Trophoblast cell (in vitro differentiated cells and primary cell): Measurements from ENCODE around the gene PMS1.

Experiments
- DNase-seq, 2 donors: peaks; one replicate each; pipeline ENCODE4 v3.0.0-alpha.2; 2016
- H2AFZ ChIP-seq: 2 replicates; pipeline ENCODE4 v1.6.1; 2013; ENCODE audit warnings: low read length, moderate library complexity, mild to moderate bottlenecking; ENCODE audit not compliant: insufficient read depth, poor library complexity
- H2AK5ac ChIP-seq: 2 replicates; pipeline ENCODE4 v1.6.1; 2013; ENCODE audit warnings: mild to moderate bottlenecking, low read length
- H2BK120ac ChIP-seq: 2 replicates; pipeline ENCODE4 v1.6.1; 2013; ENCODE audit warnings: low read length, mild to moderate bottlenecking, moderate library complexity; ENCODE audit not compliant: insufficient read depth, poor library complexity
- H2BK12ac ChIP-seq: 2 replicates; pipeline ENCODE4 v1.6.1; 2013; ENCODE audit warnings: mild to moderate bottlenecking, low read length, moderate library complexity
- H2BK5ac ChIP-seq: 2 replicates; pipeline ENCODE4 v1.6.1; 2013; ENCODE audit warnings: low read length, low read depth, moderate library complexity, mild to moderate bottlenecking; ENCODE audit not compliant: poor library complexity
- H3K14ac ChIP-seq: 2 replicates; pipeline ENCODE4 v1.6.1; 2013; ENCODE audit warnings: mild to moderate bottlenecking, low read length
- H3K18ac ChIP-seq: 2 replicates; pipeline ENCODE4 v1.6.1; 2013; ENCODE audit warnings: mild to moderate bottlenecking, low read length
- H3K23ac ChIP-seq: 2 replicates; pipeline ENCODE4 v1.6.1; 2013; ENCODE audit warnings: low read length
- H3K27ac ChIP-seq: 2 replicates; pipeline ENCODE4 v1.5.1; 2013; ENCODE audit warnings: low read depth, mild to moderate bottlenecking, inconsistent platforms, low read length, moderate library complexity
- H3K27me3 ChIP-seq: 2 replicates; pipeline ENCODE4 v1.6.1; 2013; ENCODE audit warnings: inconsistent platforms, mild to moderate bottlenecking, low read length, moderate library complexity; ENCODE audit not compliant: insufficient read depth
- H3K36me3 ChIP-seq, 2 experiments: 1 replicate in 1 of 2; 2 replicates in 1 of 2; pipeline ENCODE4 v1.6.1; 2013; ENCODE audit warnings: low read length in 2 of 2, mild to moderate bottlenecking in 2 of 2, moderate library complexity in 1 of 2; ENCODE audit not compliant: insufficient read depth in 2 of 2, control insufficient read depth in 1 of 2
- H3K4ac ChIP-seq: 2 replicates; pipeline ENCODE4 v1.6.1; 2013; ENCODE audit warnings: low read depth, mild to moderate bottlenecking, low read length, moderate library complexity
- H3K4me1 ChIP-seq, 2 experiments: 1 replicate in 1 of 2; 2 replicates in 1 of 2; pipeline ENCODE4 v1.6.1; 2013; ENCODE audit warnings: low read length in 2 of 2, mild to moderate bottlenecking in 2 of 2, moderate library complexity in 1 of 2; ENCODE audit not compliant: insufficient read depth in 2 of 2, control insufficient read depth in 1 of 2
- H3K4me2 ChIP-seq: 2 replicates; pipeline ENCODE4 v1.6.1; 2013; ENCODE audit warnings: inconsistent platforms, mild to moderate bottlenecking, low read length, moderate library complexity
- H3K4me3 ChIP-seq: 2 replicates; pipeline ENCODE4 v1.5.1; 2013; ENCODE audit warnings: mild to moderate bottlenecking, low read depth, low read length, inconsistent platforms
- H3K79me1 ChIP-seq: one replicate; pipeline ENCODE4 v1.6.1; 2013; ENCODE audit warnings: low read length
- H3K79me2 ChIP-seq: 2 replicates; pipeline ENCODE4 v1.6.1; 2013; ENCODE audit warnings: low read length, mild to moderate bottlenecking; ENCODE audit not compliant: control insufficient read depth, insufficient read depth, poor library complexity
- H3K9ac ChIP-seq: 2 replicates; pipeline ENCODE4 v1.6.1; 2013; ENCODE audit warnings: mild to moderate bottlenecking, low read length
- H3K9me3 ChIP-seq: 2 replicates; pipeline ENCODE4 v1.6.1; 2013; ENCODE audit warnings: low read depth, mild to moderate bottlenecking, control low read depth, inconsistent platforms, low read length; ENCODE audit not compliant: insufficient read depth
- H4K12ac ChIP-seq: 2 replicates; pipeline ENCODE4 v1.6.1; 2013; ENCODE audit warnings: low read depth, mild to moderate bottlenecking, low read length, moderate library complexity
- H4K8ac ChIP-seq: 2 replicates; pipeline ENCODE4 v1.6.1; 2013; ENCODE audit warnings: low read depth, mild to moderate bottlenecking, low read length, moderate library complexity
- H4K91ac ChIP-seq: one replicate; pipeline ENCODE4 v1.6.1; 2013; ENCODE audit warnings: low read depth, mild to moderate bottlenecking, low read length, moderate library complexity
- WGBS: extraction: QIAGEN DNeasy Blood & Tissue Kit; methylation state at CpG from one replicate; pipeline ENCODE4 v1.1.7; 2013; ENCODE audit warnings: missing lambda C conversion rate; ENCODE audit not compliant: insufficient read length, insufficient coverage; ENCODE audit errors: extremely low coverage; 5-methylcytosine and 5-hydroxymethylcytosine counted together

The PMS1 gene

GRCh38 chr2:189848276-189848675 is 64.0 kb downstream of the PMS1 start:
- no peak overlapping the region for H3K4me2 ChIP-seq
- no peak overlapping the region for H2BK12ac ChIP-seq
- no peak overlapping the region for H2BK5ac ChIP-seq
- no peaks in the 10 kb centered on the region for H3K79me2 ChIP-seq
- no peaks in the 10 kb centered on the region for H3K27me3 ChIP-seq
- H3K23ac ChIP-seq: no peak overlapping the region
- H3K9me3 ChIP-seq: no peaks in the 10 kb centered on the region
- H2AK5ac ChIP-seq: no peak overlapping the region
- H4K8ac ChIP-seq: no peak overlapping the region
- H3K4me1 ChIP-seq: no peaks in the 10 kb centered on the region
- H3K27ac ChIP-seq: no peak overlapping the region
- peaks cover 0 to 7% of the 10 kb centered on the region in 2 experiments for H3K36me3 ChIP-seq
- H3K14ac ChIP-seq: no peak overlapping the region
- H3K4me3 ChIP-seq: no peak overlapping the region
- H4K91ac ChIP-seq: no peak overlapping the region
- H3K18ac ChIP-seq: no peak overlapping the region
- no peaks in the 10 kb centered on the region for H3K79me1 ChIP-seq
- H2BK120ac ChIP-seq: no peak overlapping the region
- H4K12ac ChIP-seq: no peak overlapping the region
- WGBS: no CpG with 5 or more reads among the region's 2 CpGs
- no peak overlapping the region for H3K9ac ChIP-seq
- no peak overlapping the region for H3K4ac ChIP-seq
- no peak for DNase-seq
- no peak overlapping the region for H2AFZ ChIP-seq

GRCh38 chr2:189849550-189849949 is 65.3 kb downstream of the PMS1 start:
- no peak overlapping the region for H3K23ac ChIP-seq
- H3K14ac ChIP-seq: no peak overlapping the region
- WGBS: no CpG with 5 or more reads among the region's 2 CpGs
- H3K9ac ChIP-seq: no peak overlapping the region
- no peaks in the 10 kb centered on the region for H3K9me3 ChIP-seq
- no peaks in the 10 kb centered on the region for H3K79me2 ChIP-seq
- H3K36me3 ChIP-seq: peaks cover 0 to 7% of the 10 kb centered on the region in 2 experiments
- H2BK12ac ChIP-seq: no peak overlapping the region
- H3K4me1 ChIP-seq: no peaks in the 10 kb centered on the region
- H3K27ac ChIP-seq: no peak overlapping the region
- no peak overlapping the region for H3K4me3 ChIP-seq
- no peaks in the 10 kb centered on the region for H3K79me1 ChIP-seq
- no peak overlapping the region for H3K4me2 ChIP-seq
- no peak overlapping the region for H2AK5ac ChIP-seq
- no peak overlapping the region for H4K12ac ChIP-seq
- H3K18ac ChIP-seq: no peak overlapping the region
- H3K4ac ChIP-seq: no peak overlapping the region
- no peak overlapping the region for H4K91ac ChIP-seq
- H2BK120ac ChIP-seq: no peak overlapping the region
- DNase-seq: no peak
- no peak overlapping the region for H2AFZ ChIP-seq
- H2BK5ac ChIP-seq: no peak overlapping the region
- no peak overlapping the region for H4K8ac ChIP-seq
- no peaks in the 10 kb centered on the region for H3K27me3 ChIP-seq

GRCh38 chr2:189851174-189851826 is 67.0 kb downstream of the PMS1 start:
- no CpG with 5 or more reads among the region's 1 CpG for WGBS
- no peak for DNase-seq
- no peak overlapping the region for H3K9ac ChIP-seq
- peaks cover 0 to 2% of the 10 kb centered on the region in 2 experiments for H3K36me3 ChIP-seq
- H4K8ac ChIP-seq: no peak overlapping the region
- no peak overlapping the region for H3K27ac ChIP-seq
- no peak overlapping the region for H3K4ac ChIP-seq
- no peak overlapping the region for H2BK12ac ChIP-seq
- H4K91ac ChIP-seq: no peak overlapping the region
- H2AFZ ChIP-seq: no peak overlapping the region
- no peak overlapping the region for H2AK5ac ChIP-seq
- H3K4me1 ChIP-seq: no peaks in the 10 kb centered on the region
- no peak overlapping the region for H3K14ac ChIP-seq
- H3K27me3 ChIP-seq: no peaks in the 10 kb centered on the region
- no peak overlapping the region for H3K18ac ChIP-seq
- no peak overlapping the region for H3K4me3 ChIP-seq
- no peaks in the 10 kb centered on the region for H3K79me1 ChIP-seq
- H4K12ac ChIP-seq: no peak overlapping the region
- no peak overlapping the region for H3K23ac ChIP-seq
- no peaks in the 10 kb centered on the region for H3K9me3 ChIP-seq
- H3K4me2 ChIP-seq: no peak overlapping the region
- no peak overlapping the region for H2BK5ac ChIP-seq
- no peak overlapping the region for H2BK120ac ChIP-seq
- no peaks in the 10 kb centered on the region for H3K79me2 ChIP-seq

GRCh38 chr2:189854187-189854586 is 69.9 kb downstream of the PMS1 start:
- no peak overlapping the region for H3K4me2 ChIP-seq
- H3K27ac ChIP-seq: no peak overlapping the region
- H3K23ac ChIP-seq: no peak overlapping the region
- H2BK5ac ChIP-seq: no peak overlapping the region
- H2AFZ ChIP-seq: no peak overlapping the region
- H3K4me1 ChIP-seq: no peaks in the 10 kb centered on the region
- no peak for DNase-seq
- no peak overlapping the region for H3K4ac ChIP-seq
- no peak overlapping the region for H2AK5ac ChIP-seq
- H2BK120ac ChIP-seq: no peak overlapping the region
- no peaks in the 10 kb centered on the region for H3K9me3 ChIP-seq
- no peak overlapping the region for H4K91ac ChIP-seq
- H3K14ac ChIP-seq: no peak overlapping the region
- no CpG with 5 or more reads among the region's 3 CpGs for WGBS
- no peak overlapping the region for H4K12ac ChIP-seq
- no peak overlapping the region for H2BK12ac ChIP-seq
- no peak overlapping the region for H4K8ac ChIP-seq
- no peaks in the 10 kb centered on the region for H3K27me3 ChIP-seq
- H3K79me2 ChIP-seq: no peaks in the 10 kb centered on the region
- no peak overlapping the region for H3K4me3 ChIP-seq
- no peaks in the 10 kb centered on the region for H3K79me1 ChIP-seq
- no peak overlapping the region for H3K9ac ChIP-seq
- H3K36me3 ChIP-seq: no peaks in the 10 kb centered on the region
- H3K18ac ChIP-seq: no peak overlapping the region
